Measurements from ENCODE around the gene MRPL48. TPM values are rescaled to one million over a fixed set of nuclear protein-coding genes. Genes with fewer than 3 reads are reported as not detected.

Gene MRPL48
- polyA plus RNA-seq, 1 of the 3 experiments (the other 2 are of a cell fraction) = 29.2 TPM

DNA sequence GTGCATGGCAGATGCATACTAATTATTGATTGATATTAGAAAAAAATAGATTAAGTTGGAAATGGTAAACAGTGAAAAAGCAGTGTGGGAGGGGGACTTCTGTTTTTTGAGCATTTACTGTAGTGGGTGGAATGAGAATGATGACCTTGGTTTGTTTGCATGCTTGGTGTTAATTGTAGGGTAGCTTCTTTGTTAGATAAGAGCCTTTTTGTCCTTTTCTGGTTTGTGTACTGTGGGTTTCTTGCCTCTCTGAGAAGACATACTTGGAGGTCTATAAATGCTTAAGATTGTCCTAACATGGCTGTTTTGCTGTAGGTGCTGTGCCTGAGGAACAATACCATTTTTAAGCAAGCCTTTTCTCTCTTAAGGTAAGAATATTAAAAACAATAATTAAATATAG, 17.0 kb downstream of the MRPL48 start:
- Histone ChIP-seq H4K20me1 (ENCODE audit: insufficient read depth) (no peaks in the 10 kb centered on the region), H3K4me2 (no peak overlapping the region), H3K27me3 (ENCODE audit: insufficient read depth) (no peaks in the 10 kb centered on the region), H3K9ac (no peak overlapping the region), H2AFZ (ENCODE audit: low read depth) (no peak overlapping the region), H3F3A (replicated peaks; ENCODE audit: insufficient read depth) (no peaks in the 10 kb centered on the region), H3K4me1 (ENCODE audit: control insufficient read depth in 1 of 2, insufficient read depth in 2 of 2, low read depth in 1 of 2, low read length in 1 of 2) (no peaks in the 10 kb centered on the region), H3K9me3 (no peaks in the 10 kb centered on the region), H3K9me2 (no peaks in the 10 kb centered on the region), H3K27ac (ENCODE audit: low read depth in 2 of 2, low read length in 1 of 2) (no peak overlapping the region), H3K79me2 (ENCODE audit: insufficient read depth) (no peaks in the 10 kb centered on the region; the same call in 1 of the 2 replicates), H3K36me3 (replicated peaks in 1 of 2; ENCODE audit: control insufficient read depth in 1 of 2, insufficient read depth in 2 of 2, low read length in 1 of 2) (peaks cover 0 to 2% of the 10 kb centered on the region in 2 experiments), H3K4me3 (ENCODE audit: low read depth in 2 of 2, low read length in 1 of 2) (no peak overlapping the region)
- TF ChIP-seq USF1 (IDR thresholded peaks at IDR 0.05; ENCODE audit: borderline replicate concordance, low read depth) = no peak
- no peak for TF ChIP-seq FOXM1 (IDR thresholded peaks at IDR 0.05; ENCODE audit: low read depth)
- no peak for TF ChIP-seq ELF1 (IDR thresholded peaks at IDR 0.05)
- TF ChIP-seq, protein P1, sequence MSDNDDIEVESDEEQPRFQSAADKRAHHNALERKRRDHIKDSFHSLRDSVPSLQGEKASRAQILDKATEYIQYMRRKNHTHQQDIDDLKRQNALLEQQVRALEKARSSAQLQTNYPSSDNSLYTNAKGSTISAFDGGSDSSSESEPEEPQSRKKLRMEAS (IDR thresholded peaks at IDR 0.05; ENCODE audit: low read depth) = no peak
- TF ChIP-seq RCOR1 (IDR thresholded peaks at IDR 0.05; ENCODE audit: low read length) = no peak
- no peak for TF ChIP-seq RFX5 (IDR thresholded peaks at IDR 0.05; ENCODE audit: low read length)
- no peak for TF ChIP-seq EZH2phosphoT487 (IDR thresholded peaks at IDR 0.05; ENCODE audit: borderline replicate concordance, low read depth)
- no peak for TF ChIP-seq TAF1 (IDR thresholded peaks at IDR 0.05; ENCODE audit: borderline replicate concordance, low read depth, low read length)
- TF ChIP-seq, protein P2, sequence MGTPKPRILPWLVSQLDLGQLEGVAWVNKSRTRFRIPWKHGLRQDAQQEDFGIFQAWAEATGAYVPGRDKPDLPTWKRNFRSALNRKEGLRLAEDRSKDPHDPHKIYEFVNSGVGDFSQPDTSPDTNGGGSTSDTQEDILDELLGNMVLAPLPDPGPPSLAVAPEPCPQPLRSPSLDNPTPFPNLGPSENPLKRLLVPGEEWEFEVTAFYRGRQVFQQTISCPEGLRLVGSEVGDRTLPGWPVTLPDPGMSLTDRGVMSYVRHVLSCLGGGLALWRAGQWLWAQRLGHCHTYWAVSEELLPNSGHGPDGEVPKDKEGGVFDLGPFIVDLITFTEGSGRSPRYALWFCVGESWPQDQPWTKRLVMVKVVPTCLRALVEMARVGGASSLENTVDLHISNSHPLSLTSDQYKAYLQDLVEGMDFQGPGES (IDR thresholded peaks at IDR 0.05; ENCODE audit: low read depth, low read length) = no peak
- TF ChIP-seq FOXJ3 (CRISPR knock-in tag; IDR thresholded peaks at IDR 0.05) = no peak
- TF ChIP-seq, protein P3, sequence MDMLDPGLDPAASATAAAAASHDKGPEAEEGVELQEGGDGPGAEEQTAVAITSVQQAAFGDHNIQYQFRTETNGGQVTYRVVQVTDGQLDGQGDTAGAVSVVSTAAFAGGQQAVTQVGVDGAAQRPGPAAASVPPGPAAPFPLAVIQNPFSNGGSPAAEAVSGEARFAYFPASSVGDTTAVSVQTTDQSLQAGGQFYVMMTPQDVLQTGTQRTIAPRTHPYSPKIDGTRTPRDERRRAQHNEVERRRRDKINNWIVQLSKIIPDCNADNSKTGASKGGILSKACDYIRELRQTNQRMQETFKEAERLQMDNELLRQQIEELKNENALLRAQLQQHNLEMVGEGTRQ (IDR thresholded peaks at IDR 0.05; ENCODE audit: borderline replicate concordance, low read depth, low read length) = no peak
- no peak for TF ChIP-seq NFIC (IDR thresholded peaks at IDR 0.05; ENCODE audit: borderline replicate concordance)
- no peak for TF ChIP-seq SIN3A (IDR thresholded peaks at IDR 0.05; ENCODE audit: borderline replicate concordance, low read depth, low read length)
- DNase-seq = no peak
- ChIA-PET CTCF (no interaction called here), POLR2A (no interaction called here)

DNA sequence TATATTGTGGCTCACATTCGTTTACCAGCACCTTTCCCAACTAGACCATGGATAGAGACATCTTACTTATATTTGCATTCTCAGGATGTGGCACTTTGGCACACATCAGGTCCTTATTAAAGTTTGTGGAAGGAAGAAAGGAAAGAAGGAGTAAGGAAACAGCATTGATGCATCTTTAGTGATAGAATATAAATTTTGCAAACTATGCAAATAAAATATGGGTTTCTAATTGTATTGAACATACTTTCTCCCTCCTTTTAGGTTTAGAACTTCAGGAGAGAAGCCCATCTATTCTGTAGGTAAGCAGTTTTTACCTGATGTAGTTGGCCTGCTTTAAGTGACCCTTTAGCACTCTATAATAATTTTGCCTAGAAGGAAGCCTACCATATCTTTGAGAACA, 20.4 kb downstream of the MRPL48 start:
- no peak for DNase-seq
- no peaks in the 10 kb centered on the region for H3K4me1 ChIP-seq (ENCODE audit: control insufficient read depth in 1 of 2, insufficient read depth in 2 of 2, low read depth in 1 of 2, low read length in 1 of 2)
- ChIA-PET POLR2A (interaction anchor here (0.6 kb wide), 1 partner anchor 28 kb away, joined by 3 read pairs; no protein-coding TSS in a partner anchor), CTCF (no interaction called here)
- H3K9me3 ChIP-seq = no peaks in the 10 kb centered on the region
- TF ChIP-seq FOXJ3 (CRISPR knock-in tag; IDR thresholded peaks at IDR 0.05) (no peak), MEF2A (IDR thresholded peaks at IDR 0.05; ENCODE audit: borderline replicate concordance, low read depth) (no peak), TEAD4 (IDR thresholded peaks at IDR 0.05; ENCODE audit: borderline replicate concordance, insufficient read depth) (no peak), GABPA (IDR thresholded peaks at IDR 0.05; ENCODE audit: low read depth) (no peak), YY1 (IDR thresholded peaks at IDR 0.05; ENCODE audit: low read depth) (no peak), FOSL2 (IDR thresholded peaks at IDR 0.05; ENCODE audit: borderline replicate concordance, low read depth) (no peak)
- TF ChIP-seq, protein P2 (IDR thresholded peaks at IDR 0.05; ENCODE audit: low read depth, low read length) = no peak
- peaks cover 0 to 2% of the 10 kb centered on the region in 2 experiments for H3K36me3 ChIP-seq (replicated peaks in 1 of 2; ENCODE audit: control insufficient read depth in 1 of 2, insufficient read depth in 2 of 2, low read length in 1 of 2)
- no peak overlapping the region for H2AFZ ChIP-seq (ENCODE audit: low read depth)
- H3K9ac ChIP-seq = no peak overlapping the region
- no peaks in the 10 kb centered on the region for H3F3A ChIP-seq (replicated peaks; ENCODE audit: insufficient read depth)
- 75% methylated on average over 1 of the region's 1 CpG for WGBS (ENCODE audit: low lambda C conversion rate)
- no peaks in the 10 kb centered on the region for H3K9me2 ChIP-seq
- no peak overlapping the region for H3K27ac ChIP-seq (ENCODE audit: low read depth in 2 of 2, low read length in 1 of 2)
- no peak overlapping the region for H3K4me3 ChIP-seq (ENCODE audit: low read depth in 2 of 2, low read length in 1 of 2)
- no peak overlapping the region for H3K4me2 ChIP-seq
- no peaks in the 10 kb centered on the region; the same call in 1 of the 2 replicates for H3K79me2 ChIP-seq (ENCODE audit: insufficient read depth)
- no peaks in the 10 kb centered on the region for H3K27me3 ChIP-seq (ENCODE audit: insufficient read depth)
- no peaks in the 10 kb centered on the region for H4K20me1 ChIP-seq (ENCODE audit: insufficient read depth)
